NT2/D1 (cell line): ENCODE results near the gene RIC1.

Experiments used
- SUZ12 ChIP-seq: IDR thresholded peaks from 2 replicates; pipeline ENCODE4 v1.6.1; 2011; ENCODE audit not compliant: insufficient read length, insufficient read depth; ENCODE audit errors: extremely low read depth
- YY1 ChIP-seq: IDR thresholded peaks from 2 replicates; pipeline ENCODE4 v1.6.1; 2011; ENCODE audit not compliant: insufficient read length, insufficient read depth
- ZNF274 ChIP-seq: IDR thresholded peaks from 2 replicates; pipeline ENCODE4 v1.6.1; 2011; ENCODE audit warnings: mild to moderate bottlenecking, low read depth, low read length

DNA sequence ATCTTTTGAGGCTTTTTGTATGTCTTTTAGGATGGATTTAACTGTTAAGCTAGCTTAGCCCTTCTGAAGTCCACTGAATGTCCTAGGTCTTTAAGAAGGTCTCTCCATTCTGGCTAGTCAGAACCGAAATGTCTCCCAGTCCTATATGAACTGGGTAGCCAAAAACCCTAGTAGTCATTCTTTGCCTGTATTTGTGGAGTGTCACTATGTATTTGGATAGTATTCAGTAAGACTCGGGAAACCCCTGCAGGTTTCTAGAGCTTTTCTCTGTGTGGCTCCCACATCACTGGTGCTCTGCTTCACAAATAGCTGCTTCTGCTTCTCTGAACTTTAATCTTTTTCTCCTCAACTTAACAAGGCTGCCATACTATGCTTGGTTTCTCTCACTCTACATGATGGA is 68.0 kb downstream of the RIC1 start:
- TF ChIP-seq YY1 (no peak), SUZ12 (no peak), ZNF274 (no peak)
